ENCODE results near the gene DUOX1. TPM values are rescaled to one million over a fixed set of nuclear protein-coding genes. Genes with fewer than 3 reads are reported as not detected.

The DUOX1 gene
- total RNA-seq, 1 experiment from 2014 or later: not detected

DNA sequence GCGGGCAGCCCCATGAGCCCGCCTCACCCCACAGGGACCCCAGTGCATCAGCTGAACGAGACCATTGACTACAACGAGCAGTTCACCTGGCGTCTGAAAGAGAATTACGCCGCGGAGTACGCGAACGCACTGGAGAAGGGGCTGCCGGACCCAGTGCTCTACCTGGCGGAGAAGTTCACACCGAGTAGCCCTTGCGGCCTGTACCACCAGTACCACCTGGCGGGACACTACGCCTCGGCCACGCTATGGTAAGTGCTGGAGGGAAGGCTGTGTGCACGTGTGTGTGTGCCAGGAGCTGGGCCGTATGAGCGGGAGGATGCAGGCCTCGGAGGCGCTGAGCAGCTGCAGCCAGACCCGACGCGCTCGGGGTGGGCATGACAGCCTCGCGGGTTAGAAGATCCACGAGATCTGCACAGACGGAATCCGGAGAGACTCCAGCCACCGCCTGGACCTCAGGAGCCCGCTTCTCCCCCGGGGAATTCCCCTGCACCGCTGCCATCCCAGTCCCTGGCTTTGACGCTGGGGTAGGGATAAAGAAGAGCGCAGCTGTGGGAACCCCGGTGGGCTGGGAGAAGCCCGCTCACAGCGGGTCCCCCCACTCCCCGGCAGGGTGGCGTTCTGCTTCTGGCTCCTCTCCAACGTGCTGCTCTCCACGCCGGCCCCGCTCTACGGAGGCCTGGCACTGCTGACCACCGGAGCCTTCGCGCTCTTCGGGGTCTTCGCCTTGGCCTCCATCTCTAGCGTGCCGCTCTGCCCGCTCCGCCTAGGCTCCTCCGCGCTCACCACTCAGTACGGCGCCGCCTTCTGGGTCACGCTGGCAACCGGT is 13.1 kb upstream of the DUOX1 start:
- no peak for DNase-seq (ENCODE audit: low read depth, low spot score)
- in situ Hi-C loops (cut with HindIII; ENCODE audit: low pct_unique_long_range_greater_than_20kb, low sequenced_read_pairs): no loop called here

DNA sequence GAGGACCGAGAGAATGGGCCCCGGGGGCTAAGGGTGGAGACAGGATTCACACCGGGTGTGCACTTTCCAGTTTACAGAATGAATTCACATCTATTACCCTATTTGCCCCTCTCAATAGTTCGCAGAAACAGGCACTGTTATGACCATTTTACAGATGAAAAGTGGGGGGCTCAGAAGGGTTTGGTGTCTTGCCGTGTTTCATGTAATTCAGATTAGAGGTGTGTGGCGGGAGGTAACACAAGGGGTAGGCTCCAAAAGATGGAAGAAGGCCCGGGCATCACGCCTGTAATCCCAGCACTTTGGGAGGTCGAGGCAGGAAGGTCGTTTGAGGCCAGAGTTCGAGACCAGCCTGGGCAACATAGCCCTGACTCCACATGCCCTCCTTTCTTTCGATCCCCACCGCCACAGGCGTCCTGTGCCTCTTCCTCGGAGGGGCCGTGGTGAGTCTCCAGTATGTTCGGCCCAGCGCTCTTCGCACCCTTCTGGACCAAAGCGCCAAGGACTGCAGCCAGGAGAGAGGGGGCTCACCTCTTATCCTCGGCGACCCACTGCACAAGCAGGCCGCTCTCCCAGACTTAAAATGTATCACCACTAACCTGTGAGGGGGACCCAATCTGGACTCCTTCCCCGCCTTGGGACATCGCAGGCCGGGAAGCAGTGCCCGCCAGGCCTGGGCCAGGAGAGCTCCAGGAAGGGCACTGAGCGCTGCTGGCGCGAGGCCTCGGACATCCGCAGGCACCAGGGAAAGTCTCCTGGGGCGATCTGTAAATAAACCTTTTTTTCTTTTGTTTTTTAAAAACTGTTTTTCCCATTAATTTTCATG is 12.3 kb upstream of the DUOX1 start:
- in situ Hi-C loops (cut with HindIII; ENCODE audit: low pct_unique_long_range_greater_than_20kb, low sequenced_read_pairs): no loop called here
- DNase-seq (ENCODE audit: low read depth, low spot score): no peak

DNA sequence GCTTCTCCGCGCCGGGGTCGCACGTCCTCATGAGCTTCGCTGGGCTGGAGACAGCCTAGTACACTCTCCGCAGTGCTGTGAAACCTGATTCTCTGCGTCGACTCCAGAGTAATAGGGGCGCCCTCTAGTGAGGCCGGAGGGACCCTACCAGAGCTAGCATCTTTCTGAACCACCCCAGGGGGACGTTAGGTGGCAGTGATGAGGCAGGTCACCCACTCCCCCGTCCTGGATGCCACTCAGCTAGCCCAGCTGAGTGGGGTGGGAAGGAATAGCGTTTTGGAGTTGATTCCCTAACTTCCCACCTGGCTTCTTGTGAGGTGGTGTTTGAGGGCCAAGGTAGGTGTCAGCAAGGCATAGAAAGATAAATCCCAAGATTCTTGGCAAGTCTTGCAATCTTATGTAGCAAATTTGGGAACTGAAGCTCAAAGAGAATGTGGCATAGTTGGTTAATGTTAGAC is 11.6 kb upstream of the DUOX1 start:
- in situ Hi-C loops (cut with HindIII; ENCODE audit: low pct_unique_long_range_greater_than_20kb, low sequenced_read_pairs): no loop called here
- DNase-seq (ENCODE audit: low read depth, low spot score): peak; percentile 89

DNA sequence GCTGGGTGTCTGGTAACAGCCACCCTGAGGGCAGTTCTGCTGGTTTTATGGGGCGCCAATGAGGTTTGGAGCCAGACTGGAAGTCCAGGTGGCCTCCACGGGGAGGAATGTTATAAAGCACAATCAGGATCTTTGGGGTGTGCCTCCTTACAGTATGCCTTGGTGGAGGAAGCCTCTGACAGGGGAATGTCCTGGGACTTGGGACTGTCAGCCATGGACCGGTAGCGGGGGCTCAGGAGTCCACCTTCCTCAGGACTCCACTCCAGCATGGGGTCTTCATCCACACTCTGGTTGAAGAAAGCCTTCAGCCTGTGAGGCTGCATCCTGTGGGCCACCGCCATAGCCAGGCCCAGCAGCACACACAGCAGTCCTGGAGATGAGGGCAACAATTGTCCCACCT is 10.8 kb upstream of the DUOX1 start:
- no peak for DNase-seq (ENCODE audit: low read depth, low spot score)
- in situ Hi-C loops (cut with HindIII; ENCODE audit: low pct_unique_long_range_greater_than_20kb, low sequenced_read_pairs): no loop called here

- no peak for DNase-seq (ENCODE audit: low read depth, low spot score)
- in situ Hi-C loops (cut with HindIII; ENCODE audit: low pct_unique_long_range_greater_than_20kb, low sequenced_read_pairs): no loop called here
Measured at GRCh38 chr15:45120081-45120972, 9.5 kb upstream of the DUOX1 start.

GRCh38 chr15:45121020-45121419 is 8.8 kb upstream of the DUOX1 start:
- DNase-seq (ENCODE audit: low read depth, low spot score): no peak
- in situ Hi-C loops (cut with HindIII; ENCODE audit: low pct_unique_long_range_greater_than_20kb, low sequenced_read_pairs): no loop called here

GRCh38 chr15:45121706-45122417 is 7.9 kb upstream of the DUOX1 start:
- DNase-seq (ENCODE audit: low read depth, low spot score): no peak
- in situ Hi-C loops (cut with HindIII; ENCODE audit: low pct_unique_long_range_greater_than_20kb, low sequenced_read_pairs): no loop called here

DNA sequence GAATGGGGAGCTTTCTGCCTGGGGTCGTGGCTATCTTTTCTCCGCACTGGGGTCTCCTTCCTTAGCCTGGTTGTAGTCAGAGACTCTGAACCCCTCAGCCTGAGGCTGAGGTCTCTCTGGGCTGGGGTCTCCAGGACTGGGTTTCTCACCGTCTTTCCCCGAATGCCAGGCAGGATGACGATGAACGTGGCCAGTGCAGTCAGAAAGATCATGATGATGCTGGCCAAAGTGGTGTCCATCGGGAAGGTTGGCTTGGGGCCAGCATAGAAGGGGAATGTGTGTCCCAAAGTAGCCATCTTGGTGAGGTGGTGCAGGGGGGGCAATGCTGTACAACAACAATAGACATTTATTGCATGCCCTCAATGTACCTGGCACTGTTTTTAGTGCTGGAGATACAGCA is 7.1 kb upstream of the DUOX1 start:
- in situ Hi-C loops (cut with HindIII; ENCODE audit: low pct_unique_long_range_greater_than_20kb, low sequenced_read_pairs): no loop called here
- DNase-seq (ENCODE audit: low read depth, low spot score): no peak

- DNase-seq (ENCODE audit: low read depth, low spot score): no peak
- in situ Hi-C loops (cut with HindIII; ENCODE audit: low pct_unique_long_range_greater_than_20kb, low sequenced_read_pairs): no loop called here
Measured at GRCh38 chr15:45123397-45123796, 6.4 kb upstream of the DUOX1 start.

DNA sequence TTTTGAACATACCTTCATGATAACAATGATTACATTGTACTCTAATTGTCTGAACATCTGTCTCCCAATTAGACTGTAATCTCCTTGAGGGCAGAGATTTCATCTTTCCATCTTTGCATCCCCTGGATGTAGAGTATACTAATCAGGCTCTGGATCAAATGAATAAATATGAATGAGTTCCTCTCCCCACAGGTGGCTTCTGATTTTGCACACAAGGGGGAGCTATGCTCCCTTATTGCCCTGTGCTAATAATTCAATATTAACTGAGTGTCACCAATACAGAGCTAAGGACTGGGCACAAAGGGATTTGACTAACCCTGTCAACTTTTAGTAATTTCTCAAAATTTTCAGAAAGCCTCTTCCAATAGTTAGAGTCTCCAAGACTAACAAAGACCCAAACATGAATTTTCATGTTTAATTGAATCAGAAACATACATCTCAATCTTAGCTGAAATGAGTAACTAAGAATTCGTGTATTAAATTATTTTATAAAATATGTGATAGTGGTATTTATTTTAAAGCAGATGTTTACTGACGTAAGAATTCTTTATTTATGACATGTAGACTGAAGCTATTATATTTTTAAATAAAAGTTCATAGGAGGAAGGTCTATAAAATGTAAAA is 3.1 kb upstream of the DUOX1 start:
- in situ Hi-C loops (cut with HindIII; ENCODE audit: low pct_unique_long_range_greater_than_20kb, low sequenced_read_pairs): no loop called here
- peak; percentile 62 for DNase-seq (ENCODE audit: low read depth, low spot score)

DNA sequence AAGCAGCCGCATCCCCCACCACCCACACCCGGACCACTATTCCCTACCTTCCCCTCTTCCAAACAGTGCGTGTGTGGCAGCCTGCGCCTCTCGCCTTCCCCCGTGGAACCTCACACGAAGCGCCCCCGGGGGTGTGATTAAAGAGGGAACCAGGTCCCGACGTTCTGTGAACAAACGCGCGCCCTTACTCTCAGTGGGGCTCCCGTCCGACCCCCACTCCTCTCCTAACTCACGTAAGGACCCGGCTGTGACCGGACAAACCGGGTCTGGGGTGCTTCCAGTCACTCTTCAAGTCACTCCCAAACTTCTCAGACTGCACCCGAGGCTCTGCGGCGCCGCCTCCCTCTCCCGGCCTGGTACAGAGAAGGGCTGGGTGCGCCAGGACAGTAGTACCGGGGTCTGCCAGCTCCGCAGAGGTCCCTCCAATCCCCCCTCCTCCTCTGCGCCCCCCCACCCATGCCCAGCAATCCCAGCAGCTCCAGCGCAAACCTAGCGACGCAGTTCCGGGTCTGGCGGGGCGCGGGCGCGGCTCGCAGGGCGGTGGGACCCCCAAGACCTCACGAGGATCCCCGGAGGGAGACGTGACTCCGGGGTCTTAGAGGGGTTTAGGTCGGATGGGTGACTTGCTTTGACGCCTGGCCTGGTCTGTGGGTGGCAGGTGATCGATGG is 689 bp upstream of the DUOX1 start:
- no peak for DNase-seq (ENCODE audit: low read depth, low spot score)
- in situ Hi-C loops (cut with HindIII; ENCODE audit: low pct_unique_long_range_greater_than_20kb, low sequenced_read_pairs): no loop called here

- in situ Hi-C loops (cut with HindIII; ENCODE audit: low pct_unique_long_range_greater_than_20kb, low sequenced_read_pairs): no loop called here
- DNase-seq (ENCODE audit: low read depth, low spot score): no peak
Measured at GRCh38 chr15:45130291-45131000, 652 bp downstream of the DUOX1 start.

DNA sequence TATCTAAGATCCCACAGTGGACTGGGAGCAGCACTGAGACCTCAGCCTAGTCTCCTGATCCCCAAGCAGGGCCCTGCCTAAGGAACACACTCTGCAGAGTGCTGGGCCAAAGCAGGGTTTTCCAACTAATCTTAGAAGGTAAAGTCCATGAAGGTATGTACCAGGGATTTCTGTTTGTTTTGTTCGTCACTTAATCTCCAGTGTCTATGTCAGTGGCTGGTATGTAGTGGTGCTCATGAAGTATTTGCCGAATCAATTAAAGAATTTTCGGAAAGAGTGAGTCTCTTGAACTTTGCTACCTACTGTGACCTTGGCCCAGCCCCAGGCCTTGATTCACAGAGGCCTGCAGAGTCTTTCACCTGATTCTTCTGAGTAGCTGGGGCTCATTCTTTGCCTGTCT is 1.7 kb downstream of the DUOX1 start:
- in situ Hi-C loops (cut with HindIII; ENCODE audit: low pct_unique_long_range_greater_than_20kb, low sequenced_read_pairs): no loop called here
- no peak for DNase-seq (ENCODE audit: low read depth, low spot score)

DNA sequence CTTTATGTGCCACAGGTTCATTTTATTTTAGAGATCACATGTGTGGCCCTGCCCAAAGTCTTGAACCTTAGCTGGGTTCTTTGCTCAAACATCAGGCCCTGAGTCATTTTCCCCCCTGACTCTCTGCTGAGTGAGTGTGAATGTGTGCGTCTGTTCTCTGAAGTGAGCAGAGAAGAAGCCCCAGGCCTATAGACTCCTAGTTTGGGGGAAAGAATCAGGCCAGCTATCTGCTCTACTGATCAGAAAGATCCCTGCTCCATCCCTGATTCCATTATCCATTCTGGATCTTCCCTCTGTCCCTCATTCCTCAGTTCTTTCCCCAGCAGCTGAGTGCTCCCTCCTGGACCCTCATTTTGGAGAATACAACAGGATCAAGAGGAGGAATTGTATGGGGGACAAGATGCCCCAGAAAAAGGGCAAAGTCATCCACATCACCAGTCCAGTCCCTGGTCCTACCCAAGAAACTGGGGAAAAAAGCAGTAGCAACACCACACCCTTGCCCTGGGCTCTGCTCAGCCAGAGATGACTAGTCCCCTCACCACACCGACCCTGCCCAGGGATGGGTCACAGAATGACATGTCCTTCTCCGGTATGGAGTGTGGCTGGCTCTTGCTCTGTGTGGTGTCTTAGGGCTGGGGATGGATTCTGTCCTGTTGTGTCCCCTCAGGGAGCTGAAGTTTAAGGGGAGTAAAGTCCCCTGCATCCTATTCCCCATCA is 3.2 kb downstream of the DUOX1 start:
- in situ Hi-C loops (cut with HindIII; ENCODE audit: low pct_unique_long_range_greater_than_20kb, low sequenced_read_pairs): no loop called here

DNA sequence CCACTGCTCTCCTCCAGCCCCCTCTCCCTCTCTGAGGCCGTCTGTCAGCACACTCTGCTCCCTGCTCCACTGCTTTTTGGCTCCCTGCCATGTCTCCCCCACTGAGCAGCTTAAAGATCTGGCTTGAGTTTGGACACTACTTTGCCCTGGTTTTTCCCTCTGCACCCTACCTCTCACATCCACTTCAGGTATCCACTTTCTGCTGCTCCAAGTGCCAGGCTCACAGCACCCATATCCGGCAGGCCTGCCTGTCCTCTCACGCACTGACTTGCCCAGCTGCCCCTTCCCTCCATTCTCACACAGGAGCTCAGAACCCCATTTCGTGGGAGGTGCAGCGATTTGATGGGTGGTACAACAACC is 3.7 kb downstream of the DUOX1 start:
- no peak for DNase-seq (ENCODE audit: low read depth, low spot score)
- in situ Hi-C loops (cut with HindIII; ENCODE audit: low pct_unique_long_range_greater_than_20kb, low sequenced_read_pairs): no loop called here

More for the DNA sequence above, 3.2 kb downstream of the DUOX1 start:
- DNase-seq (ENCODE audit: low read depth, low spot score): no peak

Measured in SK-MEL-5 (cell line).